Measurements from ENCODE around the gene CACNA1C.

- no peak for TF ChIP-seq POLR2A (IDR thresholded peaks at IDR 0.05; ENCODE audit: low read depth, low read length)
- no peak for TF ChIP-seq TAF1 (IDR thresholded peaks at IDR 0.05; ENCODE audit: low read depth, low read length)
- TF ChIP-seq POLR2AphosphoS5 (IDR thresholded peaks at IDR 0.05; ENCODE audit: low read depth, low read length), result no peak
Measured at GRCh38 chr12:2668816-2669215, 616.0 kb downstream of the CACNA1C start.

Measured in GM12891 (cell line).